ENCODE measurements around the gene MAS1.
"Not testable (repeated sequence)": the region's sequence is repeated elsewhere in the genome, so short reads cannot be mapped to it uniquely, and the experiment has no call there.

MAS1 gene

DNA sequence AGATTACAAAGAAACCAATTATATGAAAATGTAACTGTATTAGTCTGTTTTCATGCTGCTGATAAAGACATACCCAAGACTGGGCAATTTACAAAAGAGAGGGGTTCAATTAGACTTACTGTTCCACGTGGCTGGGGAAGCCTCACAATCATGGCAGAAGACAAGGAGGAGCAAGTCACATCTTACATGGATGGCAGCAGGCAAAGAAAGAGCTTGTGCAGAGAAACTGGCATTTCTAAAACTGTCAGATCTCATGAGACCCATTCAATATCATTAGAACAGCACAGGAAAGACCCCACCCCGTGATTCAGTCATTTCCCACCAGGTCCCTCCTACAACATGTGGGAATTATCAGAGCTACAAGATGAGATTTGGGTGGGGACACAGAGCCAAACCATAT, 33.4 kb downstream of the MAS1 start:
- not testable (repeated sequence) for H3K27ac Mint-ChIP-seq; DNase-seq (ENCODE audit: low spot score in 2 of 2); H3K9me3 Mint-ChIP-seq; H3K4me1 Mint-ChIP-seq; H3K36me3 Mint-ChIP-seq; ATAC-seq; H3K4me3 Mint-ChIP-seq

GRCh38 chr6:159926542-159927203, 35.9 kb downstream of the MAS1 start:
- Mint-ChIP-seq H3K4me1 (peaks cover 24% of the 10 kb centered on the region), H3K9me3 (peaks cover 5% of the 10 kb centered on the region), H3K27ac (no peak overlapping the region), H3K4me3 (no peak overlapping the region), H3K36me3 (no peaks in the 10 kb centered on the region)
- DNase-seq (ENCODE audit: low spot score in 2 of 2) (no peak), ATAC-seq (no peak)

DNA sequence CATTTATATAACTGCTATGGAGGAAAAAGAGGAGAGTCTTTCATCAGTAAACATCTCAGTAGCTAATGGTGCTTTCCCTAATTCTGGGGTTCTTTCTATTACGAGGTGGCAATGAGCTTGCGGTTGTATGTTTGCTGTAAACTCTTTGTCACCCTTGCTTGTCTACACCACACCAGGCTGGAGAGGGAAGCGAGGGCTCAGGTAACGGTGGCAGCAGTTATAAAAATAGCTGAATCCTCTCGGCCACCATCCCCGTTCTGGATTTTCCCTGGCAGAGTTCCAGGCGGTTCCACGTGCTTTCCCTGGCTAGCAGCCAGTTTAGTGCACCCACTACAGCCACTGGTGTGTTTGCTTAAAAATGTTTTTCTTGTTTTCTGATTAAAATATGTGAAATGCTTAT, 39.0 kb downstream of the MAS1 start:
- ATAC-seq (peak; percentile 57), DNase-seq (ENCODE audit: low spot score in 2 of 2) (peak; percentile 12 to 69)
- H3K4me3 Mint-ChIP-seq = peak overlapping the region; percentile 28
- H3K27ac Mint-ChIP-seq = peak overlapping the region; percentile 17
- no peaks in the 10 kb centered on the region for H3K9me3 Mint-ChIP-seq
- H3K36me3 Mint-ChIP-seq = no peaks in the 10 kb centered on the region
- peaks cover 24% of the 10 kb centered on the region for H3K4me1 Mint-ChIP-seq

DNA sequence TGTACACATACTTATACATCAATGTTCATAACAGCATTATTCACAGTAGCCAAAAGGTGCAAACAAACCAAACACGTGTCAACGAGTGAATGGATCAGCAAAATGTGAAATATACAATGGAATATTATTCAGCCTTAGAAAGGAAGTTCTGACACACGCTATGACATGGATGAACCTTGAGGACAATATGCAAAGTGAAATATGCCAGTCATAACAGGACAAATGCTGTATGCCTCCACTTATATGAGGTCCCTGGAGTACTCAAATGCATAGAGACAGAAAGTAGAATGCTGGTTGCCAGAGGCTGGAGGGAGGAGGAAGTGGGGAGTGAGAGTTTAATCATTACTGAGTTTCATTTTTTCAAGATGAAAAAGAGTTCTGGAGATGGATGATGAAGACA, 40.3 kb downstream of the MAS1 start:
- H3K4me1 Mint-ChIP-seq = peaks cover 24% of the 10 kb centered on the region
- H3K36me3 Mint-ChIP-seq = no peaks in the 10 kb centered on the region
- ATAC-seq (peak; percentile 97), DNase-seq (ENCODE audit: low spot score in 2 of 2) (peak in 1 of 2 donors; percentile 65)
- peak overlapping the region; percentile 17 for H3K27ac Mint-ChIP-seq
- peak overlapping the region; percentile 28 for H3K4me3 Mint-ChIP-seq
- no peaks in the 10 kb centered on the region for H3K9me3 Mint-ChIP-seq

GRCh38 chr6:159931846-159932245, 41.1 kb downstream of the MAS1 start:
- H3K27ac Mint-ChIP-seq = no peak overlapping the region
- no peak overlapping the region for H3K4me3 Mint-ChIP-seq
- no peaks in the 10 kb centered on the region for H3K9me3 Mint-ChIP-seq
- no peak for ATAC-seq
- H3K36me3 Mint-ChIP-seq = no peaks in the 10 kb centered on the region
- no peak for DNase-seq (ENCODE audit: low spot score in 2 of 2)
- peaks cover 24% of the 10 kb centered on the region for H3K4me1 Mint-ChIP-seq

DNA sequence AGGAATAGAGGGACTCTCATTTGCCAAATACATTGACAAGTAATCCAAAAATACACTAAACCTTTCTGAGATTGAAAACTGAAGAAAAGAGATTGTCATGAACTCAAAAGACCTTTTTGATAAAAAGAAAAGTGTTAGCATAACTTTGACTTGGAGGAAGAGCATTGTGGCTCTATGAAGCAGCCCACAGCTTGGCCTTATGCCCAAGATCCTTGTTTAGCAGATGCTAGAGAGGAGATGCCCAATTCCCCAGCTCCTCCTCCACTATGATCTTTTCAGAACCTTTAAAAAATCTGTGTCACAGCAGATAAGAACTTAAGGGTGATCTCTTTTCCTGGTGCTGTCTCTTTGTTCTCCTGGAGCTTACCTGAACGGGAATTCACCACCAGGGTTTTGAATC, 42.3 kb downstream of the MAS1 start:
- ATAC-seq (no peak), DNase-seq (ENCODE audit: low spot score in 2 of 2) (no peak)
- H3K4me1 Mint-ChIP-seq = peaks cover 24% of the 10 kb centered on the region
- no peak overlapping the region for H3K27ac Mint-ChIP-seq
- no peak overlapping the region for H3K4me3 Mint-ChIP-seq
- no peaks in the 10 kb centered on the region for H3K36me3 Mint-ChIP-seq
- H3K9me3 Mint-ChIP-seq = no peaks in the 10 kb centered on the region

DNA sequence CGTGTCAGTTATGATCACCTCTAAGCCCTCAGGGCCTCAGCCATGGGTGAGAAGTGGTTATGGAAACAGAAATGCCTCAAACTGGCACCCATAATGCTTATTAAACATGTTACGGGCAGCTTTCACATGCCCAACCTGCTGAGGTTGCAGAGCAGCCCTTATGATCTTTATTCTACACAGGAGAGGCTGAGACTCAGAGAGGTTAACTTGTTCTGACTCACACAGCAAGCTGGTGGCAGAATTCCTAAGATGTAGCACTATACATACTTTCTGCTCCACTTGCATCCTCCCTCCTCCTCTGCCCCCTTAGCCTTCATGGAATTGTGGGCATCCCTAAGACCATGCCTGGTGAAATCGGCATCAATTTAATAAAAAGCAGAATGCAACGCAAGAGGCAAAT, 43.4 kb downstream of the MAS1 start:
- no peak overlapping the region for H3K27ac Mint-ChIP-seq
- ATAC-seq (no peak), DNase-seq (ENCODE audit: low spot score in 2 of 2) (no peak)
- H3K4me3 Mint-ChIP-seq = no peak overlapping the region
- H3K4me1 Mint-ChIP-seq = peaks cover 24% of the 10 kb centered on the region
- no peaks in the 10 kb centered on the region for H3K9me3 Mint-ChIP-seq
- H3K36me3 Mint-ChIP-seq = no peaks in the 10 kb centered on the region

DNA sequence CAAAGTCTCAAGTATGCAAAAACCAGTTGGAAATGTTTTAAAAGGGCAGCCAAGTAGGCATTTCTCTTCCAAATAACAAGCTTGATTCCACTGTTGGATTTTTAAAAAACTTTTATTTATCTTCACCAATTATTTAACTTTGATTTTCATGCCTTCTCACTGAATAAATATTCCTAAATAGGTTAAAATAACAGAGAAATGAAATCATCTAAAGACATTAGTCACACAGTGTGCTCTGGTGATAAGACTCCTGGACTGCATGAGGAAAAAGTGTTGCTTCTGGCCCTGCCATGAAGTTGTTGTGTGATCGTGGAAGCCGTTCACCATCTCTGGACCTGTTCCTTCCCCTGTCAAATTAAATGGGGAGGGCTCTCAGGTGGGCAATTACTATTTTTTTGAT, 44.3 kb downstream of the MAS1 start:
- H3K9me3 Mint-ChIP-seq = no peaks in the 10 kb centered on the region
- no peak overlapping the region for H3K4me3 Mint-ChIP-seq
- DNase-seq (ENCODE audit: low spot score in 2 of 2) = no peak
- no peaks in the 10 kb centered on the region for H3K36me3 Mint-ChIP-seq
- ATAC-seq = no peak
- no peak overlapping the region for H3K27ac Mint-ChIP-seq
- H3K4me1 Mint-ChIP-seq = peaks cover 15% of the 10 kb centered on the region

DNA sequence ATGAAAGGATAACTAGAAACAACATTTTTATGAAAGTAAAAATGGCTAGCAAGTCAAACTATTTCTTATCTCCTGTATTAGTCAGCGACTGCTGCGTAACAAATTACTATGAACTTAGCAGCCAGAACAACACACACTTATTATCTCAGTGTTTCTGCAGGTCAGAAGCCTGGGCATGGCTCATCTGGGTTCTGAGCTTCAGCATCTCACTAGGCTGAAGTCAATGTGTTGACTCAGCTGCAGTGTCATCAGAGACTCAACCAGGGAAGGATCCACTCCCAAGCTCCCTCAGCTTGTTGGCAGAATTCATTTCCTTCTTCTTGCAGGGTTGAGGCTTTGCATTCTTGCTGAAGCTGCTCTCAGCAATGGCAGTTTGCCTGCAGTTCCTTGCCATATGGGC, 44.8 kb downstream of the MAS1 start:
- no peak overlapping the region for H3K4me3 Mint-ChIP-seq

GRCh38 chr6:159939591-159940016, 48.8 kb downstream of the MAS1 start:
- H3K4me1 Mint-ChIP-seq = peaks cover 10% of the 10 kb centered on the region
- no peaks in the 10 kb centered on the region for H3K36me3 Mint-ChIP-seq
- H3K27ac Mint-ChIP-seq = no peak overlapping the region
- H3K9me3 Mint-ChIP-seq = peaks cover 6% of the 10 kb centered on the region
- ATAC-seq (no peak), DNase-seq (ENCODE audit: low spot score in 2 of 2) (no peak)
- no peak overlapping the region for H3K4me3 Mint-ChIP-seq

More for the DNA sequence above, 44.8 kb downstream of the MAS1 start:
- ATAC-seq (no peak), DNase-seq (ENCODE audit: low spot score in 2 of 2) (no peak)
- H3K27ac Mint-ChIP-seq = no peak overlapping the region
- no peaks in the 10 kb centered on the region for H3K36me3 Mint-ChIP-seq
- peaks cover 9% of the 10 kb centered on the region for H3K4me1 Mint-ChIP-seq
- H3K9me3 Mint-ChIP-seq = no peaks in the 10 kb centered on the region
